ENCODE results near the gene CDA. TPM values are rescaled to one million over a fixed set of nuclear protein-coding genes. Genes with fewer than 3 reads are reported as not detected.

The CDA gene
- total RNA-seq, 1 donor from 2014 or later = 1.5 TPM

- DNase-seq (ENCODE audit: extremely low spot score, unreplicated experiment) = no peak
- Mint-ChIP-seq H3K4me1 (ENCODE audit: unreplicated experiment) (no peaks in the 10 kb centered on the region), H3K9me3 (no peaks in the 10 kb centered on the region), H3K36me3 (no peaks in the 10 kb centered on the region), H3K4me3 (no peak overlapping the region), H3K27ac (no peak overlapping the region), H3K27me3 (peaks cover 60% of the 10 kb centered on the region)
- TF ChIP-seq CTCF (conservative IDR thresholded peaks at IDR 0.05) = no peak
Measured at GRCh38 chr1:20565234-20565633, 23.7 kb upstream of the CDA start.

- no peaks in the 10 kb centered on the region for H3K36me3 Mint-ChIP-seq
- no peak for TF ChIP-seq CTCF (conservative IDR thresholded peaks at IDR 0.05)
- peaks cover 58% of the 10 kb centered on the region for H3K27me3 Mint-ChIP-seq
- H3K4me1 Mint-ChIP-seq (ENCODE audit: unreplicated experiment) = no peaks in the 10 kb centered on the region
- H3K4me3 Mint-ChIP-seq = no peak overlapping the region
- no peak for DNase-seq (ENCODE audit: extremely low spot score, unreplicated experiment)
- H3K9me3 Mint-ChIP-seq = no peaks in the 10 kb centered on the region
- no peak overlapping the region for H3K27ac Mint-ChIP-seq
Measured at GRCh38 chr1:20569523-20570098, 19.3 kb upstream of the CDA start.

- Mint-ChIP-seq H3K27ac (no peak overlapping the region), H3K4me1 (ENCODE audit: unreplicated experiment) (no peaks in the 10 kb centered on the region), H3K4me3 (no peak overlapping the region), H3K36me3 (no peaks in the 10 kb centered on the region), H3K27me3 (peaks cover 56% of the 10 kb centered on the region), H3K9me3 (no peaks in the 10 kb centered on the region)
- TF ChIP-seq CTCF (conservative IDR thresholded peaks at IDR 0.05) = no peak
- no peak for DNase-seq (ENCODE audit: extremely low spot score, unreplicated experiment)
Measured at GRCh38 chr1:20571427-20571826, 17.5 kb upstream of the CDA start.

GRCh38 chr1:20573987-20574386 is 14.9 kb upstream of the CDA start:
- Mint-ChIP-seq H3K36me3 (no peaks in the 10 kb centered on the region), H3K4me1 (ENCODE audit: unreplicated experiment) (no peaks in the 10 kb centered on the region), H3K27ac (no peak overlapping the region), H3K9me3 (no peaks in the 10 kb centered on the region), H3K27me3 (peaks cover 54% of the 10 kb centered on the region), H3K4me3 (no peak overlapping the region)
- no peak for DNase-seq (ENCODE audit: extremely low spot score, unreplicated experiment)
- no peak for TF ChIP-seq CTCF (conservative IDR thresholded peaks at IDR 0.05)

- TF ChIP-seq CTCF (conservative IDR thresholded peaks at IDR 0.05) = peak; percentile 78
- peaks cover 44% of the 10 kb centered on the region for H3K27me3 Mint-ChIP-seq
- no peaks in the 10 kb centered on the region for H3K9me3 Mint-ChIP-seq
- H3K27ac Mint-ChIP-seq = no peak overlapping the region
- no peaks in the 10 kb centered on the region for H3K4me1 Mint-ChIP-seq (ENCODE audit: unreplicated experiment)
- no peaks in the 10 kb centered on the region for H3K36me3 Mint-ChIP-seq
- peak; percentile 81 for DNase-seq (ENCODE audit: extremely low spot score, unreplicated experiment)
- H3K4me3 Mint-ChIP-seq = no peak overlapping the region
Measured at GRCh38 chr1:20574686-20575540, 14.0 kb upstream of the CDA start.

Measured in type B pancreatic cell (in vitro differentiated cells).